ENCODE measurements around the gene METTL22.
"Not testable (repeated sequence)": the region's sequence is repeated elsewhere in the genome, so short reads cannot be mapped to it uniquely, and the experiment has no call there.

The METTL22 gene

DNA sequence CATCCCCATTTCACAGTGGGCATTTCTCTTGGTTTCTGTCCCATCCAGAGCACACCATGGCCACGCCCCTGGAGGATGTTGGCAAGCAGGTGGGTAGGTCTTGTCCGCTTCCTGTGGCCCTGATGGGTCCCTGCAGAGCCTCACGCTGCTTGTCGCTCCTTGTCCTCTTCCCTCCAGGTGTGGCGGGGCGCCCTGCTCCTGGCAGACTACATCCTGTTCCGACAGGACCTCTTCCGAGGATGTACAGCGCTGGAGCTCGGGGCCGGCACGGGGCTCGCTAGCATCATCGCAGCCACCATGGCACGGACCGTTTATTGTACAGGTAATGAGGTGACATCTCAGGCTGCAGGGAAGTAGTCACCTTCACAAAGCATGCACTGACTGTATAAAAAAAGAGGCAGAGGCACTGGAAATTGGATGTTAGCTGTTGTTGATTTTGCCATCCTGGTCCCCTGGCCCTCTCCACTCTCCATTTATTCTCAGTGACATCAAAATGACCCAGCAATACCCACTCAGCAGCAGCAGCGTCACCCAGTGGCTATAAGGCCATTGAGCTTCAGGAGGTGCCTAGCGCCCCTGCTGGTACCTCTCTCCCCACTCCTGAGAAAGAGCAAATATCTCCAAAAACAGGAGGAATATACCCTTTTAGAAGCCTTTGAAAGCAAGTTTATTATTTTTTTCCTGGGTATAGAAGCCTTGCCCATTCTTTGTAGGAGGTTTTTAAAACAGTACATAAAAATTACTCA is 13.7 kb downstream of the METTL22 start:
- no peak for DNase-seq

- no peak for DNase-seq
Measured at GRCh38 chr16:8639694-8640093, 18.2 kb downstream of the METTL22 start.

GRCh38 chr16:8641671-8642070 is 20.2 kb downstream of the METTL22 start:
- DNase-seq = no peak

DNA sequence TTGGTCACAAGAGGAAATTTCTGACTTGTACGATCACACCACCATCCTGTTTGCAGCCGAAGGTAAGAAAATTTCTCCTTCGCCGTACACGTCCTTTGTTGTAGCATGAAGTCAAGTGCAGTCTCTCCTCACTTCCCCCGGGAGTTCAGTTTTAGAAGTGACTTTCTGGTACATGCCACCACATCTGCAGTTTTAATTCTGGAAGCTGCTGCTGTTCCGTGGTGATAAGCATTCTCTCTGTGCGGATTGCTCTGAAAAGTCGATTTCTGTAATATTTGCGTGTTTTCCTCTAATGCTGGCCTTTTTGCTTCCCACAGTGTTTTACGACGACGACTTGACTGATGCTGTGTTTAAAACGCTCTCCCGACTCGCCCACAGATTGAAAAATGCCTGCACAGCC is 20.6 kb downstream of the METTL22 start:
- DNase-seq = no peak

DNA sequence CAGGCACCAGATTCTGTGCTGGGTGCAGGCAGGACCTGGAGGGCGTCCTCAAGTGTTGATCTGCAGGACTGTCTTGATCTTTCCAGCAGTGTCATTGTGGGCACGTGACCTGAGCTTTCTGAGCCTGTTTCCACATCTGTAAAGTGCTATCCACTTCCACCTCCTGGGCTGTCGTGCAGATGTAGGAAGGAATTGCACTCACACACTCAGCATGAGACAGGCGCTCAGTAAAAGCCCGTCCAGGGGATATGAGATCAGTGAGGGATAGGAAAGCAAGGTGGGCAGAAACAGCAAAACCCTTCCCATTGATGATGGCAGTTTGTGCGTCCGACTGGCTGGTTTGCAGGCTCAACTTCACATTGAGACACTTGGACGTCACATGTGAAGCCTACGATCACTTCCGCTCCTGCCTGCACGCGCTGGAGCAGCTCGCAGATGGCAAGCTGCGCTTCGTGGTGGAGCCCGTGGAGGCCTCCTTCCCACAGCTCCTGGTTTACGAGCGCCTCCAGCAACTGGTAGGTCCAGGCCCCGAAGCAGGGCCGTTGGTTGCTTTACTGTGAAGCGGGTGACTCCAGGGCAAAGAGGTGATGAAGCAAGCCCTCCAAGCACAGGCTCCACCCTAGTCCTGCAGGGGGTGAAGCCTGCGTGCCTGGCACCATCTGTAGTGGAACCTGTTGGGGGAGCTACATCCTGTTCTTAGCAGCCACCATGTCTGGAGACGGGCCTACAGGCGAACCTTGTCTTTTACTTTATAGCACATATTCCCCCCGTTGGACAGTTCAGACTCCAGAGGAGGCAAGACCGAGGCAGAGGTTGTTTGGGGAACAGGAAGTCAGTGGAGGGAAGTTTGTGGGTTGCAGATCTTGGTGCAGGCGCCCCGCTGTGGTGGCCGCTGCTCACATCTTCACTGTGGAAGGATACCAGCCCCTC is 23.0 kb downstream of the METTL22 start:
- peak; percentile 17 to 49 for DNase-seq

DNA sequence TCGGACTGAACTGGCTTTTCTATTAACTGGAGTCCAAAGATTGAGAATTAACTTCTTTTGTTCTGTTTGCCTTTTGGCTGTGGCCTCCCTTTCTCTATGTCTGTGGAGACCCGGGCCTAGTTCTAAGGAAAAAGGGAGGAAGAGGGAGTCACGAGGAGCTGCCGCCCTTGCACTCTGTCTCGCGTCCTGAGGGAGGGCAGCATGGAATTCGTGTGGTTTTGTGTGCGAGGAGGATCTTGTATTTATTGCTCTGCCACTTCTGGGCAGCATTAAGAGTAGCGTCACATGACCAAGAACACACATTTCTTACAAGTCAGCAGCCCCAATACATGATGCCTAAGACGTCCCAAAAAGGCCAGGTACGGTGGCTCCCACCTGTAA is 23.6 kb downstream of the METTL22 start:
- no peak for DNase-seq

DNA sequence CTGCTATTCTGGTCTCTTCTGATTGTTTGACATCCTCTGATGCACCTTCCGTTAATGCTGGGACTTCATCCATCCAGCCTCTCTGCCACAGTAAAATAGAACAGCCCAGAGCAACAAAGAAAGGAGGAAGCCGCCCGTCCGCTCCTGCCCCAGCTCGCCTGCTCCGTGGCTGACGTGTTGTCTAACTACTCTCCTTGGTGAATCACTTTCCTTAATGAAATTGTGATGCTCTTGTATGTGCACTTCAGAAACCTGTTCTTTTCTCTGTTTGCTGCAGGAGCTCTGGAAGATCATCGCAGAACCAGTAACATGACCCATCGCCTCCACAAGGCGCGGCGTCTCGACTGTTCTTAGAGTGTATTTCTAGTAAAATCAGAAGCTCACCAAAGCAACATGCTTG is 24.3 kb downstream of the METTL22 start:
- DNase-seq = no peak

DNA sequence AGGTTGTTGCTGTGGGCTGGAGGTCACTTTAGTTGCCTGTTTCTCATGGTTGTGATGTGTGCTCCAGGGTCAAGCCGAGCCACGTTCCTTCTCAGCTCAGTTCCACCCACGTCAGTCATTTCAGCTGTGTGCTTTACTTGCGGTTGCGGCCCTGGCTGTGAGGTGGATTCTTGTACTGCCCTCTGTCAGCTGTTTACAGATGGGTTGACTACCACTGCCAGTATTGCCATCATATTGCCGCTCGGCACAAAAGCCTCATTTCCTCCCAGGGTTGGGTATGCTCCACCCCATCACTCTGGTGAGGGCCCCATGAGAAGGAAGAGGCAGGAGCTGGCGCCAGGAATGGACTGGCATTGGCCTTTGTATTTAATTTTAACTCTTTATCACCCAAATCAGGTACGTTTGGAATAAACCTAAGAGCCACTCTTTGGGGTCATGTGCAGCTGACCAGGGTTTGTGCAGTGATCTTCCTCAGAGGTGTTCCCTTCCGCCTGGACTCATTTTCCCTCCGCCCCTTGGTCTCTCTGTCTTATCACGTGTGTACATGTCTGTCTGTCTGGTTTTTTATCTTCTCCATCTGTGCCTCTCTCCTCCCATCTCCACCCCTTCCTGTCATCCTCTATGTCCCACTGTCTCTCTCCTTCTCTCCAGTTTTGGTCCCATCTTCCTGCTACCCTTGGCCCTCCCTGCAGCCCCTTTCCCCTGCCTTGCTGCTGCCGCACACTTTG is 25.0 kb downstream of the METTL22 start:
- DNase-seq = no peak

DNA sequence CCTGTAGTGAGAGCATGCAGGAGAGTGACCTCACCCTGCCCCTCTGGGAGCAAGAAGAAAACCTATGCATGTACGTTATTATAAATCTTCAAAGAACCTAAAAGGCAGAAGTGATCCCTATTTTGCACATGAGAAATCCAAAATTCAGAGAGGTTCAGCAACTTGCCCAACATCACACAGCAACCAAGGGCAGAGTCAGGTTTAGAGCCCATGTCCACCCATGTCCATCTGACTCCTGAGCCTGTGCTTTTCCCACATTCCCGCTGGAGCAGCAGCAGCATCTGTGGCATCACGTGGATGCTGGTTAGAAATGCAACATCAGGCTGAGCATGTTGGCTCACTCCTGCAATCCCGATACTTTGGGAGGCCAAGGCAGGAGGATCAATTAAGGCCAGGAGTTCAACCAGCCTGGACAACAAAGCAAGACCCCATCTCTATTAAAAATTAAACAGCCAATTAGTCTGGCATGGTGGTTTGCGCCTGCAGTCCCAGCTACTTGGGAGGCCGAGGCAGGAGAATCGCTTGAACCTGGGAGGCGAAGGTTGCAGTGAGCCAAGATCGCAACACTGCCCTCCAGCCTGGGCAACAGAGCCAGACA is 26.3 kb downstream of the METTL22 start:
- no peak for DNase-seq

- no peak for DNase-seq
Measured at GRCh38 chr16:8648877-8649276, 27.4 kb downstream of the METTL22 start.

- DNase-seq = no peak
Measured at GRCh38 chr16:8649829-8650554, 28.5 kb downstream of the METTL22 start.

GRCh38 chr16:8651958-8652357 is 30.5 kb downstream of the METTL22 start:
- DNase-seq = not testable (repeated sequence)

- peak in 1 of 2 donors; percentile 53 for DNase-seq
Measured at GRCh38 chr16:8655184-8655717, 33.8 kb downstream of the METTL22 start.

GRCh38 chr16:8656376-8656775 is 34.9 kb downstream of the METTL22 start:
- DNase-seq = no peak

- DNase-seq = peak; percentile 30 to 48
Measured at GRCh38 chr16:8660841-8661301, 39.4 kb downstream of the METTL22 start.

DNA sequence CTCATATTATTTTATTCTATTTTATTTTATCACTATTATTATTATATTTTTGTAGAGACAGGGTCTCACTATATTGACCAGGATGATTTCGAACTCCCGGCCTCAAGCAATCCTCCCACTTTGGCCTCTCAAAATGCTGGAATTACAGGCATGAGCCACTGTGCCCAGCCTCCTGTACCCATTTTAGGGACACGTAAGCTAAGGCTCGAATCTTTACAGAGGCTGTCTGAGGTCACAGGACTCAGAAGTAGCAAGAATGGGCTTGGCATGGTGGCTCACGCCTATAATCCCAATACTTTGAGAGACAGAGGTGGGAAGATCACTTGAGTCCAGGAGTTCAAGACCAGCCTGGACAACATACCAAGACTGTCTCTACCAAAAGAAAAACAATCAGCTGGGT is 40.2 kb downstream of the METTL22 start:
- no peak for DNase-seq

GRCh38 chr16:8663192-8664089 is 41.9 kb downstream of the METTL22 start:
- no peak for DNase-seq

DNA sequence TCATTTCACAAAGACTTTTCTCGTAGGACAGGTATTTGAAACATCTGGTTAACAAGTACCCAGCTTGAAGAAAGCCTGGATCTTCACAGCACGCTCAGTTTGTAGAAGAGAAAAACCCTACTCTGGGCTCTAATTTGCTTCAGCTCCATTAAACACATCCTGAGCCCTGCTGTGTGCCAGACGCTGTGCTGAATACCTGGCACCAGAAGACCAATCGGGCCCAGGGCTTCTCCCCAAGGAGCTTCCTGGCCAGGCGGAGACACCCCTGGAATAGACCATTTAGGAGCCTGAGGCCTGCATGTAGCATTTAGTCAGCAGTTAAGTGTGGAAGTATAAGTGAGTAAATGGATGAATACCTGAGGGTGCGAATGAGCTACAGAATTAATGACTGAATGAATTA is 44.0 kb downstream of the METTL22 start:
- DNase-seq = no peak

- DNase-seq = no peak
Measured at GRCh38 chr16:8667492-8667891, 46.0 kb downstream of the METTL22 start.

GRCh38 chr16:8668113-8668512 is 46.6 kb downstream of the METTL22 start:
- DNase-seq = no peak

DNA sequence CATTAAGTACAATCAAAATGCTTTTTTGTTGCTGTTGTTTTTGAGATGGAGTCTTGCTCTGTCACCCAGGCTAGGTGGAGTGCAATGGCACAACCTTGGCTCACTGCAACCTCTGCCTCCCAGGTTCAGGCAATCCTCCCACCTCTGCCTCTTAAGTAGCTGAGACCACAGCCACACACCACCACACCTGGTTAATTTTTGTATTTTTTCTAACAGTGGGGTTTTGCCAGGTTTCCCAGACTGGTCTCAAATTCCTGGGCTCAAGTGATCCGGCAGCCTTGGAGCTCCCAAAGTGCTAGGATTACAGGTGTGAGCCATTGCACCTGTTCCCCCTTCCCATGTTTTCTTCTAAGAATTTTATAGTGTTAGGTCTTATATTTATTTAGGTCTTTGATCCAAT is 48.0 kb downstream of the METTL22 start:
- DNase-seq = no peak
